Cardiac fibroblast (primary cell): Measurements from ENCODE around the gene CDC16.
A peak's percentile ranks its signal among the peaks of the same experiment; 100 is the strongest.

Experiments used
- DNase-seq, 2 donors: peaks; one replicate each; pipeline versions ENCODE4 v3.0.0 to v3.0.0-alpha.2; 2010; ENCODE audit warnings: low read depth in 2 of 2
- H3K4me3 ChIP-seq, 2 donors: replicated peaks in 1 of 2; 1 replicate in 1 of 2; 2 replicates in 1 of 2; pipeline ENCODE4 v1.5.1; 2011; ENCODE audit warnings: low read depth in 2 of 2, low read length in 2 of 2, mild to moderate bottlenecking in 2 of 2, moderate library complexity in 1 of 2
- TF ChIP-seq, protein P1 (sequence below): IDR thresholded peaks from one replicate; pipeline ENCODE4 v1.5.1; 2011; ENCODE audit warnings: low read depth, mild to moderate bottlenecking, low read length, inconsistent platforms

Gene CDC16

GRCh38 chr13:114309086-114309485 lies 74.4 kb downstream of the CDC16 start:
- no peak overlapping the region for H3K4me3 ChIP-seq
- TF ChIP-seq, protein P1, sequence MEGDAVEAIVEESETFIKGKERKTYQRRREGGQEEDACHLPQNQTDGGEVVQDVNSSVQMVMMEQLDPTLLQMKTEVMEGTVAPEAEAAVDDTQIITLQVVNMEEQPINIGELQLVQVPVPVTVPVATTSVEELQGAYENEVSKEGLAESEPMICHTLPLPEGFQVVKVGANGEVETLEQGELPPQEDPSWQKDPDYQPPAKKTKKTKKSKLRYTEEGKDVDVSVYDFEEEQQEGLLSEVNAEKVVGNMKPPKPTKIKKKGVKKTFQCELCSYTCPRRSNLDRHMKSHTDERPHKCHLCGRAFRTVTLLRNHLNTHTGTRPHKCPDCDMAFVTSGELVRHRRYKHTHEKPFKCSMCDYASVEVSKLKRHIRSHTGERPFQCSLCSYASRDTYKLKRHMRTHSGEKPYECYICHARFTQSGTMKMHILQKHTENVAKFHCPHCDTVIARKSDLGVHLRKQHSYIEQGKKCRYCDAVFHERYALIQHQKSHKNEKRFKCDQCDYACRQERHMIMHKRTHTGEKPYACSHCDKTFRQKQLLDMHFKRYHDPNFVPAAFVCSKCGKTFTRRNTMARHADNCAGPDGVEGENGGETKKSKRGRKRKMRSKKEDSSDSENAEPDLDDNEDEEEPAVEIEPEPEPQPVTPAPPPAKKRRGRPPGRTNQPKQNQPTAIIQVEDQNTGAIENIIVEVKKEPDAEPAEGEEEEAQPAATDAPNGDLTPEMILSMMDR, result no peak
- no peak for DNase-seq

- TF ChIP-seq, protein P1, result no peak
- DNase-seq, result no peak
- H3K4me3 ChIP-seq, result no peak overlapping the region
These were observed 75.2 kb downstream of the CDC16 start for GRCh38 chr13:114309806-114310410.

GRCh38 chr13:114310956-114311355 lies 76.3 kb downstream of the CDC16 start:
- H3K4me3 ChIP-seq, result no peak overlapping the region
- TF ChIP-seq, protein P1, result no peak
- peak in 1 of 2 donors; percentile 38 for DNase-seq

DNA sequence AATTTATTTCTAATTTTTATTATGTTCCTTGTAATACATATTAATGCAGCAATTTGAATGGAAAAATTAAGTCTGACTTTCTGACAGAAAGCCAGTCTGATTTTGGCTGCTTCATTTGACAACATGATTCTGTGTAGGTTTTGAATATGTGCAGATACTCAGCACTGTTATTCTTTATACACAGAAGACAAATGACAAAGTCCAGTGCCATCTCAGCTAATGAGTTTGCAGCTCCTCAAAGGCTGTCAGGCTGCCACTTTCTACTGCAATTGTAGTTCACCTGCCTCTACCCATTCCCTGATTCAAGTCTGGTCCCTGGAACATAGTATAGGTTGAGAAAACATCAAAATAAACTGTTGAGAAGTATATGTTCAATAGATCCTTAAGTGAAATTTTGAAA lies 76.7 kb downstream of the CDC16 start:
- no peak for DNase-seq
- TF ChIP-seq, protein P1, result no peak
- no peak overlapping the region for H3K4me3 ChIP-seq

DNA sequence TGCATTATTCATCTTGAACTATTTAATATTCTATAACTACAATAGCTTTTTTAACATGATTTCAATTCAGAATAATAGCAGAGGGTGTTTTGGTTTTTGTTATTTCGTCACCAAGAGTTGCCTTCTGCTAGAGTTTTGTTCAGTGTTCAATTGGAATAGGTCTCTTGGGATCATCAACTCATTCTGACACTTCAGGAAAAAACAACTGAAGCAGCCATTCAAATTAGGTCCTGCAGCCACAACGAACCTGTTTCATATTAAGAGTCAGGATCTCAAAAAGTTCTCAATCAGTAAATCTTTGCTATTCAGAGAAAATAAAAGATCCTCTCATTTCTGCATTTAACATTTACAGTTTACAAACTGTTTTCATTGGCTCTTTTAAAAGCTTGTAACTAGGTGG lies 77.2 kb downstream of the CDC16 start:
- H3K4me3 ChIP-seq, result no peak overlapping the region
- TF ChIP-seq, protein P1, result no peak
- peak in 1 of 2 donors; percentile 39 for DNase-seq

GRCh38 chr13:114313061-114313860 lies 78.6 kb downstream of the CDC16 start:
- TF ChIP-seq, protein P1, result no peak
- DNase-seq, result peak in 1 of 2 donors; percentile 53
- peak overlapping the region; percentile 35 to 72 for H3K4me3 ChIP-seq
